Ovary (tissue), 3 donors: ENCODE measurements around the gene CCDC40.

Source experiments
- EP300 ChIP-seq: sonication (generic); formaldehyde crosslinking; IDR thresholded peaks from one replicate; pipeline ENCODE4 v1.6.1; 2017; ENCODE audit warnings: antibody characterized with exemption
- POLR2A ChIP-seq: fragments of 450-650 bp; IDR thresholded peaks from one replicate; pipeline ENCODE4 v1.6.1; 2017; ENCODE audit warnings: antibody characterized with exemption, mild to moderate bottlenecking, moderate library complexity
- TF ChIP-seq, protein P1 (sequence below), 3 donors: fragments of 450-650 bp in 2 of 3; fragments of 200-600 bp in 1 of 3; IDR thresholded peaks; one replicate each; pipeline versions ENCODE4 v1.5.1 to v1.8.0; 2016 to 2022; ENCODE audit warnings: antibody characterized with exemption in 3 of 3, mild to moderate bottlenecking in 1 of 3
- donor health status: DM: no; HTN: no; CAD: no.

DNA sequence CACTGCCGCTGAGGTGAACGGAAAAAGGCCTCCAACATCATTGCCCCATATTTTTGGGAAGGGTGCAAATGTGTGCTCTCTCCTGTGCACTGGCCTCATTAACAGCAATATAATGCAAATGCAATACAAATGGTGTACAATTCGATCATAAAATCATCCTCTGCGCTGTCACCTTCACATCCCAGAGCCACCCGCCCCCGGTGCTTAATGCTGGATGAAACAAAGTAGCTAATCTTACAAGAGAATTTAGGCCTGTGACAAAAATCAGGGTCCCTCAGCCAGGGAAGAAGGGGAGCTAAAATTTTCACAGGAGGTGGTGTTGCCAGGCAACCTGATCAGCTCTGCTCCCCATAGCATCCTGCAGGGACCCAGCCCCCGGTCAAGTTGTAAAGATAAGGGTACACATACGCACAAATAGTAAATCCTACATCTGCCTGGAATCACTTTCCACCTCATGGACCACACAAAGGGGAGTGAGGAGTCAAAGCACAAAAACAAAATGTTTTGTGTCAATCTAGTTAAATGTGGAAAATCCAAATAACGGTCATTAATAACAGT lies 3.7 kb upstream of the CCDC40 start:
- TF ChIP-seq, protein P1, sequence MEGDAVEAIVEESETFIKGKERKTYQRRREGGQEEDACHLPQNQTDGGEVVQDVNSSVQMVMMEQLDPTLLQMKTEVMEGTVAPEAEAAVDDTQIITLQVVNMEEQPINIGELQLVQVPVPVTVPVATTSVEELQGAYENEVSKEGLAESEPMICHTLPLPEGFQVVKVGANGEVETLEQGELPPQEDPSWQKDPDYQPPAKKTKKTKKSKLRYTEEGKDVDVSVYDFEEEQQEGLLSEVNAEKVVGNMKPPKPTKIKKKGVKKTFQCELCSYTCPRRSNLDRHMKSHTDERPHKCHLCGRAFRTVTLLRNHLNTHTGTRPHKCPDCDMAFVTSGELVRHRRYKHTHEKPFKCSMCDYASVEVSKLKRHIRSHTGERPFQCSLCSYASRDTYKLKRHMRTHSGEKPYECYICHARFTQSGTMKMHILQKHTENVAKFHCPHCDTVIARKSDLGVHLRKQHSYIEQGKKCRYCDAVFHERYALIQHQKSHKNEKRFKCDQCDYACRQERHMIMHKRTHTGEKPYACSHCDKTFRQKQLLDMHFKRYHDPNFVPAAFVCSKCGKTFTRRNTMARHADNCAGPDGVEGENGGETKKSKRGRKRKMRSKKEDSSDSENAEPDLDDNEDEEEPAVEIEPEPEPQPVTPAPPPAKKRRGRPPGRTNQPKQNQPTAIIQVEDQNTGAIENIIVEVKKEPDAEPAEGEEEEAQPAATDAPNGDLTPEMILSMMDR (IDR thresholded peaks at IDR 0.05) = no peak
- TF ChIP-seq POLR2A (no peak), EP300 (no peak)
